Hippocampal formation (tissue), 2 donors: ENCODE data around the gene CHRM1.

Experiments
- DNase-seq, 2 donors: peaks; one replicate each; lab custom pipeline; 2025; lab: John Stamatoyannopoulos, UW

CHRM1 gene

GRCh38 chr11:62905296-62905695 lies 15.9 kb downstream of the CHRM1 start:
- DNase-seq = no peak

GRCh38 chr11:62902932-62903331 lies 18.2 kb downstream of the CHRM1 start:
- no peak for DNase-seq

- DNase-seq = no peak
These were observed 23.1 kb downstream of the CHRM1 start for GRCh38 chr11:62898027-62898426.

GRCh38 chr11:62897311-62897710 lies 23.9 kb downstream of the CHRM1 start:
- no peak for DNase-seq

GRCh38 chr11:62896049-62896448 lies 25.1 kb downstream of the CHRM1 start:
- no peak for DNase-seq

- DNase-seq = no peak
These were observed 25.7 kb downstream of the CHRM1 start for GRCh38 chr11:62895501-62895900.

- DNase-seq = no peak
These were observed 28.9 kb downstream of the CHRM1 start for GRCh38 chr11:62892077-62892922.

- no peak for DNase-seq
These were observed 31.4 kb downstream of the CHRM1 start for GRCh38 chr11:62889484-62890437.

- DNase-seq = no peak
These were observed 32.1 kb downstream of the CHRM1 start for GRCh38 chr11:62889126-62889483.

GRCh38 chr11:62888406-62888805 lies 32.8 kb downstream of the CHRM1 start:
- no peak for DNase-seq

- no peak for DNase-seq
These were observed 35.9 kb downstream of the CHRM1 start for GRCh38 chr11:62885137-62885750.

- DNase-seq = peak in 1 of 2 donors; percentile 47
These were observed 37.5 kb downstream of the CHRM1 start for GRCh38 chr11:62883673-62884072.

- no peak for DNase-seq
These were observed 38.2 kb downstream of the CHRM1 start for GRCh38 chr11:62882788-62883501.

GRCh38 chr11:62882431-62882749 lies 38.8 kb downstream of the CHRM1 start:
- no peak for DNase-seq

- DNase-seq = peak; percentile 79 to 82
These were observed 39.4 kb downstream of the CHRM1 start for GRCh38 chr11:62881579-62882430.

- DNase-seq = peak; percentile 78 to 82
These were observed 40.2 kb downstream of the CHRM1 start, which contains the start of gene SLC3A2 for GRCh38 chr11:62880803-62881578. Gene SLC3A2 (plus strand): TSS chr11:62880896. CDS start chr11:62881024, 128 bp downstream.

- DNase-seq = no peak
These were observed 40.8 kb downstream of the CHRM1 start for GRCh38 chr11:62880231-62880802.

- no peak for DNase-seq
These were observed 41.8 kb downstream of the CHRM1 start for GRCh38 chr11:62879235-62879978.

- no peak for DNase-seq
These were observed 44.5 kb downstream of the CHRM1 start for GRCh38 chr11:62876712-62877111.
